Skeletal muscle satellite cell (primary cell): Measurements from ENCODE around the gene EPGN.

ENCODE experiments used
- H3K27me3 ChIP-seq: 2 replicates; pipeline ENCODE4 v1.7.0; 2013; ENCODE audit warnings: low read length; ENCODE audit not compliant: control insufficient read depth, insufficient read depth
- H3K36me3 ChIP-seq: 2 replicates; pipeline ENCODE4 v1.7.0; 2013; ENCODE audit warnings: mild to moderate bottlenecking, control low read depth, low read length; ENCODE audit not compliant: insufficient read depth
- H3K4me1 ChIP-seq: 2 replicates; pipeline ENCODE4 v1.7.0; 2013; ENCODE audit warnings: low read length; ENCODE audit not compliant: control insufficient read depth, insufficient read depth
- H3K4me2 ChIP-seq: 2 replicates; pipeline ENCODE4 v1.7.0; 2013; ENCODE audit warnings: mild to moderate bottlenecking, low read length
- H3K4me3 ChIP-seq: 2 replicates; pipeline ENCODE4 v1.7.0; 2013; ENCODE audit warnings: low read length
- H3K9ac ChIP-seq: 2 replicates; pipeline ENCODE4 v1.7.0; 2013; ENCODE audit warnings: mild to moderate bottlenecking, low read depth, low read length, moderate library complexity
- H3K9me3 ChIP-seq: replicated peaks from 2 replicates; pipeline ENCODE4 v1.7.0; 2013; ENCODE audit warnings: mild to moderate bottlenecking, control low read depth, low read length

EPGN gene

GRCh38 chr4:74344031-74344430 lies 35.8 kb downstream of the EPGN start:
- H3K4me2 ChIP-seq, result no peak overlapping the region
- H3K4me3 ChIP-seq, result no peak overlapping the region
- no peak overlapping the region for H3K9ac ChIP-seq
- peaks cover 3% of the 10 kb centered on the region for H3K4me1 ChIP-seq
- H3K36me3 ChIP-seq, result no peaks in the 10 kb centered on the region
- H3K9me3 ChIP-seq, result peaks cover 4% of the 10 kb centered on the region
- no peaks in the 10 kb centered on the region for H3K27me3 ChIP-seq

- no peaks in the 10 kb centered on the region for H3K27me3 ChIP-seq
- no peak overlapping the region for H3K4me3 ChIP-seq
- H3K4me1 ChIP-seq, result no peaks in the 10 kb centered on the region
- H3K36me3 ChIP-seq, result no peaks in the 10 kb centered on the region
- H3K4me2 ChIP-seq, result no peak overlapping the region
- H3K9me3 ChIP-seq, result no peaks in the 10 kb centered on the region
- H3K9ac ChIP-seq, result no peak overlapping the region
These were observed 45.6 kb downstream of the EPGN start for GRCh38 chr4:74353858-74354257.

DNA sequence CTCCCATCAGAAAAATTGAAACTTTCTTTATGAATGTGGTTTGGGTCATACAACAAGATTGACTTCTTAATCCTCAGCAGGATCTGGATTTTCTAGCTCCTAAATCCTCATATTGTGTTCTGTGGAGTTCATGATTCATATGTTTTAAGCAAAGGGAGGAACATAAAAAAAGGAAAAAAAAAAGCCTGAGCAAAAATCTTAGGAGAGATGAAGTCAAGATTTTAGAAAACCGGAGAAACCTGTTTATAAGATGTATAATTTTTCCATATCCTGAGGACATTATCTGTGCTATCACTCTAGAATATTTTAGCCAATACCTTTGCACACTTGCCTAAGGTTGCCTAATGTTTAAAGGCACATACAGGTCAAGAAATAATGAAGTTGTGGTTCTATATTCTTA lies 49.7 kb downstream of the EPGN start:
- Histone ChIP-seq H3K9ac (no peak overlapping the region), H3K4me3 (no peak overlapping the region), H3K4me1 (peaks cover 5% of the 10 kb centered on the region), H3K9me3 (no peaks in the 10 kb centered on the region), H3K4me2 (no peak overlapping the region), H3K27me3 (no peaks in the 10 kb centered on the region), H3K36me3 (no peaks in the 10 kb centered on the region)

- Histone ChIP-seq H3K9ac (no peak overlapping the region), H3K36me3 (no peaks in the 10 kb centered on the region), H3K9me3 (no peaks in the 10 kb centered on the region), H3K4me3 (no peak overlapping the region), H3K4me1 (peaks cover 18% of the 10 kb centered on the region), H3K4me2 (no peak overlapping the region), H3K27me3 (no peaks in the 10 kb centered on the region)
These were observed 53.4 kb downstream of the EPGN start for GRCh38 chr4:74361671-74362070.

GRCh38 chr4:74362347-74362746 lies 54.1 kb downstream of the EPGN start:
- Histone ChIP-seq H3K4me2 (peak overlapping the region; percentile 24), H3K9ac (no peak overlapping the region), H3K36me3 (no peaks in the 10 kb centered on the region), H3K9me3 (no peaks in the 10 kb centered on the region), H3K4me1 (peaks cover 18% of the 10 kb centered on the region), H3K27me3 (no peaks in the 10 kb centered on the region), H3K4me3 (no peak overlapping the region)

DNA sequence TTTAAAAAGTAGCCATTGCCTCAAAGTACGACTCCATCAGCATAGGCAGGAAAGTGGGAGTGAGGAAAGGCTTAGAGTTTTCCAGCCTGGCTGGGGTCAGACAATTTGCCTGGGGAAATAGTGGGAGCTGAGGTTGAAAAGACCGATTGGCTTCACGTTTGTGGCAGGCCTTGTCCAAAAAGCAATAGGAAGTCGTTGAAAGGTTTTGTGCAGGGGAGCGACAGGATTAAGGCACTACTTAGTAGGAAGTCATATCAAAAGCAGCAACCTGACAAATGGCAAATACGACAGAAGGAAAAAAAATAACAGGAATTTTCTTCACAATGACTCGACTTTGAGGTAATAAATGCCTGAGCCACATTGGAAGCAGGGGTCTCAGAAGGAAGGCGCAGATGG lies 56.0 kb downstream of the EPGN start:
- Histone ChIP-seq H3K27me3 (no peaks in the 10 kb centered on the region), H3K36me3 (no peaks in the 10 kb centered on the region), H3K4me3 (peak overlapping the region; percentile 67), H3K4me2 (peak overlapping the region; percentile 88), H3K9me3 (no peaks in the 10 kb centered on the region), H3K9ac (peak overlapping the region; percentile 58), H3K4me1 (peaks cover 18% of the 10 kb centered on the region)

- Histone ChIP-seq H3K36me3 (no peaks in the 10 kb centered on the region), H3K9me3 (no peaks in the 10 kb centered on the region), H3K4me3 (peak within 1 kb of the TSS; percentile 67), H3K9ac (peak within 1 kb of the TSS; percentile 58), H3K4me1 (peaks cover 18% of the 10 kb centered on the region), H3K4me2 (peak within 1 kb of the TSS; percentile 88), H3K27me3 (no peaks in the 10 kb centered on the region)
These were observed 56.6 kb downstream of the EPGN start, which contains the start of gene EREG for GRCh38 chr4:74364652-74365491. Gene EREG, plus strand, starts transcription at chr4:74365145. Its CDS starts 164 bp downstream, at chr4:74365309.

- H3K4me3 ChIP-seq, result peak overlapping the region; percentile 67
- H3K9ac ChIP-seq, result peak overlapping the region; percentile 58
- H3K9me3 ChIP-seq, result no peaks in the 10 kb centered on the region
- H3K36me3 ChIP-seq, result no peaks in the 10 kb centered on the region
- peaks cover 18% of the 10 kb centered on the region for H3K4me1 ChIP-seq
- H3K27me3 ChIP-seq, result no peaks in the 10 kb centered on the region
- H3K4me2 ChIP-seq, result peak overlapping the region; percentile 88
These were observed 57.5 kb downstream of the EPGN start for GRCh38 chr4:74365761-74366160.
